Measurements from ENCODE around the gene DNAH9.

DNA sequence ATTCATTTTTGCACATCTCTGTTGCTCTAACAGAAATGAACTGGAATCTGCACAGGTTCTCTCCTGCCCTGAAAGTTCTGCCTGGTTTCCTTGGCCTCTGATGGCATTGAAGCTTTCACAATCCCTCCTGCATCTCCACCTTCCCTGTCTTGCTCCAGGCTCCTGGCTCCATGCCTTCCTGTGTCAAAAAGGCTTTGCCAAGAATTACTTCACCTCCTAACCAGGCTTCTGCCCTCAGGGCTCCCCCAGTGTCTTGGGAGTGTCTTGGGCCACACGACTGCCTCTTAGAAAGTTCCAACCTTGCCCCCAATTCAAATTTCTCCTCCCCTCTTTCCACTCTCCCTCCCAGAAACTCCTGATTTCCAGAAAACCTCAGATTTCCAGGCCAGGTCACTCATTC, 37.0 kb upstream of the DNAH9 start:
- TF ChIP-seq, protein P1, sequence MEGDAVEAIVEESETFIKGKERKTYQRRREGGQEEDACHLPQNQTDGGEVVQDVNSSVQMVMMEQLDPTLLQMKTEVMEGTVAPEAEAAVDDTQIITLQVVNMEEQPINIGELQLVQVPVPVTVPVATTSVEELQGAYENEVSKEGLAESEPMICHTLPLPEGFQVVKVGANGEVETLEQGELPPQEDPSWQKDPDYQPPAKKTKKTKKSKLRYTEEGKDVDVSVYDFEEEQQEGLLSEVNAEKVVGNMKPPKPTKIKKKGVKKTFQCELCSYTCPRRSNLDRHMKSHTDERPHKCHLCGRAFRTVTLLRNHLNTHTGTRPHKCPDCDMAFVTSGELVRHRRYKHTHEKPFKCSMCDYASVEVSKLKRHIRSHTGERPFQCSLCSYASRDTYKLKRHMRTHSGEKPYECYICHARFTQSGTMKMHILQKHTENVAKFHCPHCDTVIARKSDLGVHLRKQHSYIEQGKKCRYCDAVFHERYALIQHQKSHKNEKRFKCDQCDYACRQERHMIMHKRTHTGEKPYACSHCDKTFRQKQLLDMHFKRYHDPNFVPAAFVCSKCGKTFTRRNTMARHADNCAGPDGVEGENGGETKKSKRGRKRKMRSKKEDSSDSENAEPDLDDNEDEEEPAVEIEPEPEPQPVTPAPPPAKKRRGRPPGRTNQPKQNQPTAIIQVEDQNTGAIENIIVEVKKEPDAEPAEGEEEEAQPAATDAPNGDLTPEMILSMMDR (IDR thresholded peaks at IDR 0.05): no peak
- TF ChIP-seq POLR2A (IDR thresholded peaks at IDR 0.05): no peak
- TF ChIP-seq EP300 (IDR thresholded peaks at IDR 0.05): no peak
